Keratinocyte (primary cell): ENCODE measurements around the gene SOX15.

ENCODE experiments used
- EZH2 ChIP-seq: IDR thresholded peaks from one replicate; pipeline ENCODE4 v1.6.1; 2012; ENCODE audit warnings: inconsistent platforms, mild to moderate bottlenecking, low read length, moderate library complexity
- TF ChIP-seq, protein P1 (sequence below), 3 experiments: IDR thresholded peaks in 1 of 3; conservative IDR thresholded peaks in 1 of 3; optimal IDR thresholded peaks in 1 of 3; 2 replicates in 2 of 3; 3 replicates in 1 of 3; pipeline versions ENCODE3 to v1.5.1; 2011; ENCODE audit warnings: low read length in 3 of 3, mild to moderate bottlenecking in 3 of 3, moderate library complexity in 2 of 3, control low read depth in 1 of 3, inconsistent platforms in 1 of 3; ENCODE audit not compliant: insufficient read depth in 2 of 3; ENCODE audit errors: extremely low read depth in 1 of 3

DNA sequence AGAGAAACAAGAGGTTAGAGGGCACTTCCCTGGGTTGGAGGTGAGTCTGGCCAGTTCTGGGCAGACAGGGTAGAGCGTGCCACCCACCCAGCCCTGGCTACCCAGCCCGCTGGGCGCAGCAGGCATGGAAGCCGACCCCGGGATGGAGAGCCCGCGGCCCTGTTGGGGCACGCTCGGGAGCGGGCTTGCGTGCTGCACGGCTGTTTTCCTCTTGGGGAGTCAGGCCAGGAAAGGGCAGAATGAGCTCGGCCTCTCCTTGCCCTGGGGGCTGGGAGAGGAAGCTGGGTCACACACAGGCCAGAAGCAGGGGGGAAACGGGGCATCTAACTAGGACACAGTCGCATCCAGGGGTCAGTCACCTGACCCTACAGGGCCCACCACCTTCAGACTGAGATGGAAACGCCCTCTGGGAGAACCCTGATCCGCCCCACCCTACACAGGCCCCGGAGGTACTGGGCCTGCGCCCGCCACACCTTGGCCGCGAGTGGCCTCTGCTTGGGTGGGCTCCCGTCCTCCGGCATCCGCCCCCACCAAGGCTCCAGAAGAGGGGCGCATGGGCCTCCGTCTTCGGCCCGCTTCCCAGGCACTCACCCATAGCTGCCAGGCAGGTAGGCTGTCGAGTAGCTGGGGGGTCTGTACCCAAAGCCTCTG, 1.2 kb downstream of the SOX15 start:
- TF ChIP-seq, protein P1, sequence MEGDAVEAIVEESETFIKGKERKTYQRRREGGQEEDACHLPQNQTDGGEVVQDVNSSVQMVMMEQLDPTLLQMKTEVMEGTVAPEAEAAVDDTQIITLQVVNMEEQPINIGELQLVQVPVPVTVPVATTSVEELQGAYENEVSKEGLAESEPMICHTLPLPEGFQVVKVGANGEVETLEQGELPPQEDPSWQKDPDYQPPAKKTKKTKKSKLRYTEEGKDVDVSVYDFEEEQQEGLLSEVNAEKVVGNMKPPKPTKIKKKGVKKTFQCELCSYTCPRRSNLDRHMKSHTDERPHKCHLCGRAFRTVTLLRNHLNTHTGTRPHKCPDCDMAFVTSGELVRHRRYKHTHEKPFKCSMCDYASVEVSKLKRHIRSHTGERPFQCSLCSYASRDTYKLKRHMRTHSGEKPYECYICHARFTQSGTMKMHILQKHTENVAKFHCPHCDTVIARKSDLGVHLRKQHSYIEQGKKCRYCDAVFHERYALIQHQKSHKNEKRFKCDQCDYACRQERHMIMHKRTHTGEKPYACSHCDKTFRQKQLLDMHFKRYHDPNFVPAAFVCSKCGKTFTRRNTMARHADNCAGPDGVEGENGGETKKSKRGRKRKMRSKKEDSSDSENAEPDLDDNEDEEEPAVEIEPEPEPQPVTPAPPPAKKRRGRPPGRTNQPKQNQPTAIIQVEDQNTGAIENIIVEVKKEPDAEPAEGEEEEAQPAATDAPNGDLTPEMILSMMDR (optimal IDR thresholded peaks at IDR 0.05 in 1 of 3, IDR thresholded peaks at IDR 0.05 in 1 of 3, conservative IDR thresholded peaks at IDR 0.05 in 1 of 3; ENCODE audit: extremely low read depth in 1 of 3, insufficient read depth in 2 of 3, low read length in 3 of 3): no peak
- TF ChIP-seq EZH2: no peak
